Lower leg skin (tissue), 4 donors: ENCODE data around the gene ALG9. TPM values are rescaled to one million over a fixed set of nuclear protein-coding genes. Genes with fewer than 3 reads are reported as not detected.
A peak's percentile ranks its signal among the peaks of the same experiment; 100 is the strongest.
"Not testable (repeated sequence)": the region's sequence is repeated elsewhere in the genome, so short reads cannot be mapped to it uniquely, and the experiment has no call there.

Experiments used
- DNase-seq, 2 donors: peaks; one replicate each; pipeline ENCODE4 v3.0.0-alpha.2; 2019; ENCODE audit warnings: low spot score in 2 of 2
- H3K4me3 ChIP-seq: fragments of 200-600 bp; sonication (generic); 2 replicates; pipeline ENCODE4 v1.5.1; 2017; ENCODE audit warnings: mild to moderate bottlenecking, low read depth; ENCODE audit not compliant: poor library complexity, severe bottlenecking
- CTCF ChIP-seq, 3 donors: fragments of 450-650 bp; IDR thresholded peaks; one replicate each; pipeline ENCODE4 v1.5.1; 2016; ENCODE audit warnings: antibody characterized with exemption in 3 of 3, mild to moderate bottlenecking in 3 of 3, moderate library complexity in 2 of 3
- POLR2A ChIP-seq, 2 donors: fragments of 450-650 bp; IDR thresholded peaks; one replicate each; pipeline ENCODE4 v1.6.1; 2016 to 2017; ENCODE audit warnings: antibody characterized with exemption in 2 of 2, mild to moderate bottlenecking in 1 of 2, moderate library complexity in 1 of 2
- WGBS, 2 donors: methylation state at CpG; one replicate each; pipeline ENCODE4 v1.1.5; 2018; 5-methylcytosine and 5-hydroxymethylcytosine counted together
- intact Hi-C: fragments of 100-400 bp; cut with DNase I; formaldehyde crosslinking; loops from one replicate; pipeline ENCODE4 v1.15.0; 2023; ENCODE audit warnings: low total_unique reads
- total RNA-seq, 4 donors: library from RNA; depleted of rRNA; stranded (reverse); fragments of >200 nt; gene quantifications; one replicate each; pipeline ENCODE4 v1.1.0, GENCODE V29; 2016

The ALG9 gene
- total RNA-seq, 4 donors from 2014 or later: 24.4 to 38.1 (median 29.0) TPM

GRCh38 chr11:111774955-111775710 lies 96.2 kb downstream of the ALG9 start:
- intact Hi-C loops: no loop called here
- DNase-seq: no peak
- 52 to 65% methylated on average over 6 of the region's 6 CpGs for WGBS, 2 donors
- no peak for TF ChIP-seq CTCF (IDR thresholded peaks at IDR 0.05)
- H3K4me3 ChIP-seq: no peak overlapping the region

- H3K4me3 ChIP-seq: no peak overlapping the region
- intact Hi-C loops: no loop called here
- WGBS, 2 donors: 90 to 93% methylated on average over 2 of the region's 2 CpGs
- no peak for DNase-seq
- TF ChIP-seq POLR2A (IDR thresholded peaks at IDR 0.05): no peak
- no peak for TF ChIP-seq CTCF (IDR thresholded peaks at IDR 0.05)
These were observed 98.8 kb downstream of the ALG9 start for GRCh38 chr11:111772535-111772934.

GRCh38 chr11:111771205-111771604 lies 100.2 kb downstream of the ALG9 start:
- DNase-seq, H3K4me3 ChIP-seq, intact Hi-C loops: not testable (repeated sequence)
- WGBS, 2 donors: 84 to 96% methylated on average over 5 of the region's 5 CpGs

DNA sequence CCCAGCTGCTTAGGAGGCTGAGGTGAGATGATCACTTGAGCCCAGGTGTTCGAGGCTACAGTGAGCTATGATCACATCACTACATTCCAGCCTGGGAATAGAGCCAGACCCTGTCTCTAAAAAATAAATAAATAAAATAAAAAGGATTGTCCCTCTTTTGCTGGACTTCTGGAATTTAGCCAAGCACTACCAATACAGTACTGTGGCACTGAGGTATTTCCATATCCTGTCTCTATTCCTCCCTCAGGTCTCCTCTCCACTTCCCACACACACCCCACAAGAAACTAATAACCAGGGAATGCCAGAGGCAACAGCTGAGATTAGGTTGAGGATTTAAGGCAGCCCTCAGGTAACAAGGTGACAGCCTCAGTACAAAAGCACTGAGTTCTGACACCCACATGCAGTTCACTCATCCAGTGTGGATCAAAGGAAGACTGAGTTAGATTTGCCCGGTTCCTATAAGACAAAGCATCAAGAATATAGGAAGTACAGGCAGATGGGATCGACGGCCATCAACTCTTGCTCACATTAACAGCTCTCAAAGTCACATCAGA lies 100.7 kb downstream of the ALG9 start:
- no peak overlapping the region for H3K4me3 ChIP-seq
- TF ChIP-seq CTCF (IDR thresholded peaks at IDR 0.05): no peak
- no peak for TF ChIP-seq POLR2A (IDR thresholded peaks at IDR 0.05)
- 81 to 84% methylated on average over 4 of the region's 4 CpGs for WGBS, 2 donors
- intact Hi-C loops: no loop called here
- DNase-seq: no peak

GRCh38 chr11:111766834-111767142 lies 104.6 kb downstream of the ALG9 start:
- WGBS, 2 donors: 0 to 1% methylated on average over 7 of the region's 7 CpGs
- DNase-seq: no peak
- TF ChIP-seq POLR2A (IDR thresholded peaks at IDR 0.05) (no peak), CTCF (IDR thresholded peaks at IDR 0.05) (no peak)
- intact Hi-C loops: no loop called here
- H3K4me3 ChIP-seq: peak overlapping the region; percentile 18

DNA sequence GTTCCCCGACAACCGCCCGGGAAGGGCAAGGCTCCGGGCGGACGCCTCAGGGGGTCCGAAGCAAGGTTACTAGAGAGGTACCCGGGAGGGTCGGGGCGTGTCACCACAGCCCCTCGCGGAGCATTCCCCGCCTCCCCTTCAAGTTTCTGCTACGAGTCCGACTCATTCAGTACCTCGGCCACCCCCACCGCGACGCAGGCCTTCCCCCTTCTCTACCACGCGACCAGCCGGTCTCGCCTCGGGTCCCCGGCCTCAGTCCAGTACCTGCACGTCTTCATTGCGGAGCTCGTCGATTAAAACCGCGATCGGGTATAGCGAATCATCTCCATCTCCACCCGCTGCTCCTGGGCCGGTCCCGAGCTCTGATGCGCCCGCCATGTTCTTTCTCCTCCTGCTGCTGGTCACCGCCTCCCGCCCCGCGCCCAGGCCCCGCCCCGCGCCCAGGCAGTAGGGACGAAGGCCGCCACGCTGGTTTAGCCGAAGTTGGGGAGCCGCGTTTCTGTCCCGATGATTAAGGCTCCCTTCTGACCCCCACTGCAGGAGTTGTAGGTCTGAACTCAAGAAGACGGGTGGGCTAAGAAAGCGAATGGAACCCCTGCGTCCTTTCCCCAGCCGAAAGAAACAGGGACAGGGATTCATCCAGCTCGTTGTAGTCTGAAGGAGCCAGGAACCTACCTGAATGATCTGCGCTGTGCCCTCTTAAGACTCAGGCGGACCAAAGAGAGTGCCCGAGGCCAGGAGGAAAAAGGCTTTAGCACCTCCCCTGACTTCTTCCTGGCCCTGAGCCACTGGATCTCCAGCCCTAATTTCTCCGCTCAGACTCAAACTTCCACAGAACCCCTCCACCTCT lies 105.2 kb downstream of the ALG9 start, which contains the start of gene PPP2R1B:
Gene PPP2R1B, minus strand, starts transcription at position 406 of the 850 bp plus-strand sequence. Its CDS starts 28 bp downstream, at position 378.
- TF ChIP-seq POLR2A (IDR thresholded peaks at IDR 0.05) (no peak), CTCF (IDR thresholded peaks at IDR 0.05) (no peak)
- intact Hi-C loops: no loop called here
- peak; percentile 69 to 96 for DNase-seq
- 0% methylated on average over 29 to 54 of the region's 61 CpGs for WGBS, 2 donors
- H3K4me3 ChIP-seq: peak within 1 kb of the TSS; percentile 94
